ENCODE results near the gene TEX38.
A peak's percentile ranks its signal among the peaks of the same experiment; 100 is the strongest.

Gene TEX38

GRCh38 chr1:46670134-46670533, 1.5 kb upstream of the TEX38 start:
- Histone ChIP-seq H3K36me3 (ENCODE audit: control insufficient read depth, insufficient read depth, low read length) (no peaks in the 10 kb centered on the region), H3K4me3 (ENCODE audit: insufficient read depth, low read depth, low read length, poor library complexity, severe bottlenecking) (no peak overlapping the region), H3K9me3 (ENCODE audit: control insufficient read depth, low read length) (no peaks in the 10 kb centered on the region), H3K4me1 (ENCODE audit: control insufficient read depth, insufficient read depth, low read length, poor library complexity, severe bottlenecking) (peaks cover 14% of the 10 kb centered on the region), H3K27me3 (replicated peaks; ENCODE audit: control insufficient read depth, insufficient read depth, low read length, poor library complexity, severe bottlenecking) (no peaks in the 10 kb centered on the region), H3K27ac (ENCODE audit: insufficient read depth, low read length, poor library complexity, severe bottlenecking) (no peak overlapping the region)
- no peak for DNase-seq

- Histone ChIP-seq H3K9me3 (ENCODE audit: control insufficient read depth, low read length) (no peaks in the 10 kb centered on the region), H3K36me3 (ENCODE audit: control insufficient read depth, insufficient read depth, low read length) (no peaks in the 10 kb centered on the region), H3K4me3 (ENCODE audit: insufficient read depth, low read depth, low read length, poor library complexity, severe bottlenecking) (no peak overlapping the region), H3K27me3 (replicated peaks; ENCODE audit: control insufficient read depth, insufficient read depth, low read length, poor library complexity, severe bottlenecking) (no peaks in the 10 kb centered on the region), H3K4me1 (ENCODE audit: control insufficient read depth, insufficient read depth, low read length, poor library complexity, severe bottlenecking) (peaks cover 5% of the 10 kb centered on the region), H3K27ac (ENCODE audit: insufficient read depth, low read length, poor library complexity, severe bottlenecking) (no peak overlapping the region)
- no peak for DNase-seq
Observed at GRCh38 chr1:46672696-46673095, 1.0 kb downstream of the TEX38 start.

DNA sequence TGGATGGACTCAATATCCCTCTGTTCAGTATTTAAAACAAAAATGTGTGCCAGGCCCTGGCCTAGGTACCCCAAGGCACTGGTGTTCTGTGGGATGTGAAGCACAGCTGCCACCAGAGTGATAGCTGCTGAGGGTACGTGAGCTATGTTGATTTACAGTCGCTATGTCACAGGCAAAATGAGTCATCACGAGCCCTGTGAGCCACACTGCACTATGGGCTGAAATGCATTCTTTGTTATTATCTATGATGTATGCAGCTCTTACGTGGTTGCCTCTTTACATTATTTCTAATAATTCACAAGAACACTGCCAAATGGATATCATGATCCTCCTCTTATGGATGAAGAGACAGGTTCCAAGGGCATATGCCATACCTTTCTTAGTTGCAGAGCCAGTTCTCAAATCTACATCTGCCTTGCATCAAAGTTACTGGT, 2.1 kb downstream of the TEX38 start:
- H3K27ac ChIP-seq (ENCODE audit: insufficient read depth, low read length, poor library complexity, severe bottlenecking) = no peak overlapping the region
- H3K27me3 ChIP-seq (replicated peaks; ENCODE audit: control insufficient read depth, insufficient read depth, low read length, poor library complexity, severe bottlenecking) = no peaks in the 10 kb centered on the region
- no peak overlapping the region for H3K4me3 ChIP-seq (ENCODE audit: insufficient read depth, low read depth, low read length, poor library complexity, severe bottlenecking)
- H3K36me3 ChIP-seq (ENCODE audit: control insufficient read depth, insufficient read depth, low read length) = no peaks in the 10 kb centered on the region
- peaks cover 5% of the 10 kb centered on the region for H3K4me1 ChIP-seq (ENCODE audit: control insufficient read depth, insufficient read depth, low read length, poor library complexity, severe bottlenecking)
- no peak for DNase-seq
- no peaks in the 10 kb centered on the region for H3K9me3 ChIP-seq (ENCODE audit: control insufficient read depth, low read length)

GRCh38 chr1:46675549-46676314, 4.1 kb downstream of the TEX38 start:
- H3K9me3 ChIP-seq (ENCODE audit: control insufficient read depth, low read length) = no peaks in the 10 kb centered on the region
- peak overlapping the region; percentile 9 for H3K4me3 ChIP-seq (ENCODE audit: insufficient read depth, low read depth, low read length, poor library complexity, severe bottlenecking)
- H3K4me1 ChIP-seq (ENCODE audit: control insufficient read depth, insufficient read depth, low read length, poor library complexity, severe bottlenecking) = peaks cover 5% of the 10 kb centered on the region
- DNase-seq = no peak
- peak overlapping the region; percentile 58 for H3K27ac ChIP-seq (ENCODE audit: insufficient read depth, low read length, poor library complexity, severe bottlenecking)
- H3K27me3 ChIP-seq (replicated peaks; ENCODE audit: control insufficient read depth, insufficient read depth, low read length, poor library complexity, severe bottlenecking) = no peaks in the 10 kb centered on the region
- peaks cover 10% of the 10 kb centered on the region for H3K36me3 ChIP-seq (ENCODE audit: control insufficient read depth, insufficient read depth, low read length)

DNA sequence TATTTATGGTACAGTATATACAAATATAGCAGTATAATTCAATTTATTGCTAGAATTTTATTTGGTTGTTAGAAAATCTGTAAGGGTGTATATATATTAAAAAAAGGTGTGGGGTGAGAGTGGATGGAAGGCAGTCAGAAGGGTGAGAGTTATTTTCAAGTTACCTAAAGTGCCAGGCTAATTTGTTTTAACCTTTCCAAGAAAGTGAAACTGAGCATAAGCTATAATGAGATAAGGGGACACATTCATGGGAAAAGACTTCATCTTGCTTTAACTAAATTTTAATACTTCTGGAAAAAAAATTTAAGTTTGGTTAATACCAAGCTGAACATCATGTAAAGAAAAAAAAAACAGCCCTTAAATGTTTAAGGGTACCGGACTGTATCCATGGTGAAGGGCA, 4.9 kb downstream of the TEX38 start:
- peaks cover 18% of the 10 kb centered on the region for H3K36me3 ChIP-seq (ENCODE audit: control insufficient read depth, insufficient read depth, low read length)
- no peak for DNase-seq
- no peak overlapping the region for H3K4me3 ChIP-seq (ENCODE audit: insufficient read depth, low read depth, low read length, poor library complexity, severe bottlenecking)
- no peaks in the 10 kb centered on the region for H3K27me3 ChIP-seq (replicated peaks; ENCODE audit: control insufficient read depth, insufficient read depth, low read length, poor library complexity, severe bottlenecking)
- peak overlapping the region; percentile 51 for H3K27ac ChIP-seq (ENCODE audit: insufficient read depth, low read length, poor library complexity, severe bottlenecking)
- H3K9me3 ChIP-seq (ENCODE audit: control insufficient read depth, low read length) = no peaks in the 10 kb centered on the region
- peaks cover 5% of the 10 kb centered on the region for H3K4me1 ChIP-seq (ENCODE audit: control insufficient read depth, insufficient read depth, low read length, poor library complexity, severe bottlenecking)

- peaks cover 26% of the 10 kb centered on the region for H3K36me3 ChIP-seq (ENCODE audit: control insufficient read depth, insufficient read depth, low read length)
- no peak for DNase-seq
- peaks cover 5% of the 10 kb centered on the region for H3K4me1 ChIP-seq (ENCODE audit: control insufficient read depth, insufficient read depth, low read length, poor library complexity, severe bottlenecking)
- no peak overlapping the region for H3K4me3 ChIP-seq (ENCODE audit: insufficient read depth, low read depth, low read length, poor library complexity, severe bottlenecking)
- H3K27ac ChIP-seq (ENCODE audit: insufficient read depth, low read length, poor library complexity, severe bottlenecking) = peak overlapping the region; percentile 51
- no peaks in the 10 kb centered on the region for H3K27me3 ChIP-seq (replicated peaks; ENCODE audit: control insufficient read depth, insufficient read depth, low read length, poor library complexity, severe bottlenecking)
- no peaks in the 10 kb centered on the region for H3K9me3 ChIP-seq (ENCODE audit: control insufficient read depth, low read length)
Observed at GRCh38 chr1:46677339-46677738, 5.7 kb downstream of the TEX38 start.

GRCh38 chr1:46679789-46680573, 8.3 kb downstream of the TEX38 start:
- no peak for DNase-seq
- H3K27me3 ChIP-seq (replicated peaks; ENCODE audit: control insufficient read depth, insufficient read depth, low read length, poor library complexity, severe bottlenecking) = no peaks in the 10 kb centered on the region
- H3K27ac ChIP-seq (ENCODE audit: insufficient read depth, low read length, poor library complexity, severe bottlenecking) = no peak overlapping the region
- H3K4me1 ChIP-seq (ENCODE audit: control insufficient read depth, insufficient read depth, low read length, poor library complexity, severe bottlenecking) = peaks cover 5% of the 10 kb centered on the region
- peaks cover 53% of the 10 kb centered on the region for H3K36me3 ChIP-seq (ENCODE audit: control insufficient read depth, insufficient read depth, low read length)
- no peak overlapping the region for H3K4me3 ChIP-seq (ENCODE audit: insufficient read depth, low read depth, low read length, poor library complexity, severe bottlenecking)
- H3K9me3 ChIP-seq (ENCODE audit: control insufficient read depth, low read length) = no peaks in the 10 kb centered on the region

- Histone ChIP-seq H3K9me3 (ENCODE audit: control insufficient read depth, low read length) (no peaks in the 10 kb centered on the region), H3K4me3 (ENCODE audit: insufficient read depth, low read depth, low read length, poor library complexity, severe bottlenecking) (no peak overlapping the region), H3K27ac (ENCODE audit: insufficient read depth, low read length, poor library complexity, severe bottlenecking) (no peak overlapping the region), H3K4me1 (ENCODE audit: control insufficient read depth, insufficient read depth, low read length, poor library complexity, severe bottlenecking) (no peaks in the 10 kb centered on the region), H3K27me3 (replicated peaks; ENCODE audit: control insufficient read depth, insufficient read depth, low read length, poor library complexity, severe bottlenecking) (no peaks in the 10 kb centered on the region), H3K36me3 (ENCODE audit: control insufficient read depth, insufficient read depth, low read length) (peaks cover 66% of the 10 kb centered on the region)
- no peak for DNase-seq
Observed at GRCh38 chr1:46681333-46682034, 9.8 kb downstream of the TEX38 start.

DNA sequence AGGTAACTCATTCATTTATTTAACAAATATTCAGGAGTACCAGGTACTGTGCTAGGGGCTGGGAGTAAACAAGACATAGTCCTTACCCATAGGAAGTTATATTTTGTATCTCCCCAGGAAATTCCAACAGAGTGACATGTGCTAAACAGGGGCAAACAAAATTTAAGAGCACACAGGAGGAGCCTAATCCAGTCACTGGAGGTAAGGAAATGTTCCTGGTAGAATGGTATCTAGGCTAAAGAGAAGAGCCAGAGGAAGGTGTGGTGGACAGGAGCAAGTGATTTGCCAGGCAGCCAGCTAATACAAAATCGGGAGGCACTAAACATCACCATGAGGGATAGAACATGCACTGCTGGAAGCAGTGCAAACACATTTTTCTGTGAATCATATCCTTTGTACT, 10.4 kb downstream of the TEX38 start:
- Histone ChIP-seq H3K4me3 (ENCODE audit: insufficient read depth, low read depth, low read length, poor library complexity, severe bottlenecking) (no peak overlapping the region), H3K27ac (ENCODE audit: insufficient read depth, low read length, poor library complexity, severe bottlenecking) (no peak overlapping the region), H3K36me3 (ENCODE audit: control insufficient read depth, insufficient read depth, low read length) (peaks cover 72% of the 10 kb centered on the region), H3K9me3 (ENCODE audit: control insufficient read depth, low read length) (no peaks in the 10 kb centered on the region), H3K27me3 (replicated peaks; ENCODE audit: control insufficient read depth, insufficient read depth, low read length, poor library complexity, severe bottlenecking) (no peaks in the 10 kb centered on the region), H3K4me1 (ENCODE audit: control insufficient read depth, insufficient read depth, low read length, poor library complexity, severe bottlenecking) (no peaks in the 10 kb centered on the region)
- no peak for DNase-seq

DNA sequence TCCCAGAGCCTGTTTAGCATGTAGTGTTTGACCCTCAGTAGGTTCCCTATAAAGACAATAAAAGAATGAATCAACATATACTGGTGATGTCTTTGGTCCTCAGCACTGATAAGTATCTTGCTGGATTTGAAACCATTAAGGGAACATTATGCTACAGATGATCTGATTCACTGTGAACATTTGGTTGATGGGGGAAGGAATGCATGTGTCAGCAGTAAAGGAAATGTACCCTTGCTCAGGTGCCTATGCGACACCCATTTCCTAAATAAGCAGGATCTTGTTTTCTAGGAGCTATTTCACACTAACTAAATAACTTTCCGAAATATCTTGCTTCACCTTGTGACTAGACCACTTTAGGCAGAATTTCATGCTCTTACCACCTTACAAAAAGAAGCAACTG, 13.0 kb downstream of the TEX38 start:
- DNase-seq = no peak
- no peaks in the 10 kb centered on the region for H3K4me1 ChIP-seq (ENCODE audit: control insufficient read depth, insufficient read depth, low read length, poor library complexity, severe bottlenecking)
- H3K36me3 ChIP-seq (ENCODE audit: control insufficient read depth, insufficient read depth, low read length) = peaks cover 98% of the 10 kb centered on the region
- no peak overlapping the region for H3K27ac ChIP-seq (ENCODE audit: insufficient read depth, low read length, poor library complexity, severe bottlenecking)
- H3K9me3 ChIP-seq (ENCODE audit: control insufficient read depth, low read length) = no peaks in the 10 kb centered on the region
- H3K4me3 ChIP-seq (ENCODE audit: insufficient read depth, low read depth, low read length, poor library complexity, severe bottlenecking) = no peak overlapping the region
- H3K27me3 ChIP-seq (replicated peaks; ENCODE audit: control insufficient read depth, insufficient read depth, low read length, poor library complexity, severe bottlenecking) = no peaks in the 10 kb centered on the region

All from effector memory CD4-positive, alpha-beta T cell (primary cell).